Measurements from ENCODE around the gene SMIM7.

The SMIM7 gene

DNA sequence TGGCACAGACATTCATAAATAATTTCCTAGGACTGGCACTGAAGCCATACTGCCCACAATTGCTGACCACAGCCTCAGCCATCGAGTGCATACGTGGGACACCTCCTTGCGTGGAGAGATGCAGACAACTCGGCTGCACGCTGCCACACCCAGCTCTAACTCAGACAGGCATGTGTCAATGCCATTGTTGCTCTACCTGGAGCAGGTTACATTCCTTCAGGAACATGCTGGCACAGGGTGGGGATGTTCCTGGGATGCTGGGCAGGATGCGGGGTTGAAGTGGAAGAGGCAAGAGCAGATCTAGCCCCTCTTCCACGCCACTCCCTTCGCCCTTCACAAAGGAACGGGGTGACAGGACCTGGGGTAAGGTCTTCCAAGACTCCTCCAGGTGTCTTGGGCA is 63.5 kb downstream of the SMIM7 start:
- DNase-seq (no peak), ATAC-seq (ENCODE audit: insufficient read depth, low read depth) (no peak)
- Histone ChIP-seq H3K4me3 (ENCODE audit: low read depth in 1 of 2, low read length in 2 of 2) (no peak overlapping the region), H3K27me3 (ENCODE audit: insufficient read depth, low read length, poor library complexity) (no peaks in the 10 kb centered on the region), H3K4me1 (ENCODE audit: insufficient read depth, low read length) (peaks cover 24% of the 10 kb centered on the region), H3K27ac (ENCODE audit: low read length) (no peak overlapping the region), H3K4me2 (ENCODE audit: insufficient read depth, low read length) (no peak overlapping the region), H4K20me1 (ENCODE audit: insufficient read depth, low read length) (peaks cover 94% of the 10 kb centered on the region), H3K9me3 (ENCODE audit: insufficient read depth, low read length, severe bottlenecking) (no peaks in the 10 kb centered on the region), H3K79me2 (ENCODE audit: insufficient read depth, low read length) (peaks cover 100% of the 10 kb centered on the region), H2AFZ (ENCODE audit: low read depth, low read length) (no peak overlapping the region), H3K36me3 (ENCODE audit: insufficient read depth, low read length) (0 out of 2 replicates have a peak, but pooled peaks cover 4% of the 10 kb centered on the region), H3K9ac (ENCODE audit: low read depth, low read length) (no peak overlapping the region)
- no peak for TF ChIP-seq EZH2 (IDR thresholded peaks at IDR 0.05; ENCODE audit: borderline replicate concordance, low read depth, low read length, severe bottlenecking)
- TF ChIP-seq, protein P1, sequence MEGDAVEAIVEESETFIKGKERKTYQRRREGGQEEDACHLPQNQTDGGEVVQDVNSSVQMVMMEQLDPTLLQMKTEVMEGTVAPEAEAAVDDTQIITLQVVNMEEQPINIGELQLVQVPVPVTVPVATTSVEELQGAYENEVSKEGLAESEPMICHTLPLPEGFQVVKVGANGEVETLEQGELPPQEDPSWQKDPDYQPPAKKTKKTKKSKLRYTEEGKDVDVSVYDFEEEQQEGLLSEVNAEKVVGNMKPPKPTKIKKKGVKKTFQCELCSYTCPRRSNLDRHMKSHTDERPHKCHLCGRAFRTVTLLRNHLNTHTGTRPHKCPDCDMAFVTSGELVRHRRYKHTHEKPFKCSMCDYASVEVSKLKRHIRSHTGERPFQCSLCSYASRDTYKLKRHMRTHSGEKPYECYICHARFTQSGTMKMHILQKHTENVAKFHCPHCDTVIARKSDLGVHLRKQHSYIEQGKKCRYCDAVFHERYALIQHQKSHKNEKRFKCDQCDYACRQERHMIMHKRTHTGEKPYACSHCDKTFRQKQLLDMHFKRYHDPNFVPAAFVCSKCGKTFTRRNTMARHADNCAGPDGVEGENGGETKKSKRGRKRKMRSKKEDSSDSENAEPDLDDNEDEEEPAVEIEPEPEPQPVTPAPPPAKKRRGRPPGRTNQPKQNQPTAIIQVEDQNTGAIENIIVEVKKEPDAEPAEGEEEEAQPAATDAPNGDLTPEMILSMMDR (IDR thresholded peaks at IDR 0.05; ENCODE audit: borderline replicate concordance, extremely low read depth, low read length, poor library complexity, severe bottlenecking): no peak

Measured in DND-41 (cell line).